ENCODE measurements around the gene RPP14. TPM values are rescaled to one million over a fixed set of nuclear protein-coding genes. Genes with fewer than 3 reads are reported as not detected.
A peak's percentile ranks its signal among the peaks of the same experiment; 100 is the strongest.

The RPP14 gene
- total RNA-seq, 2 experiments from 2014 or later = 16.4 to 16.9 TPM

- no peaks in the 10 kb centered on the region for H3K27me3 Mint-ChIP-seq
- peak overlapping the region; percentile 25 for H3K27ac Mint-ChIP-seq
- CTCF ChIA-PET = interaction anchor here (0.6 to 9.5 kb wide), 5 partner anchors 12 to 1800 kb away, joined by 4 to 72 read pairs (median 5); partner anchors contain the start of genes HTD2 and RPP14
- H3K4me3 Mint-ChIP-seq = no peak overlapping the region
- no peaks in the 10 kb centered on the region for H3K9me3 Mint-ChIP-seq (ENCODE audit: low read depth)
- no peak for DNase-seq
- H3K36me3 Mint-ChIP-seq (ENCODE audit: low read depth) = peaks cover 8% of the 10 kb centered on the region
- H3K4me1 Mint-ChIP-seq = peaks cover 40% of the 10 kb centered on the region
- intact Hi-C loops (cut with DNase I, micrococcal nuclease) = loop anchor here (5.0 kb wide), 3 partner anchors 210 to 730 kb away; partner anchors contain the start of gene CFAP20DC (in 1 of the 2)
- POLR2A ChIA-PET = interaction anchor here (0.7 kb wide), 1 partner anchor 93 kb away, joined by 4 read pairs; no protein-coding TSS in a partner anchor
- no peak for ATAC-seq
Measured at GRCh38 chr3:58322793-58323192, 16.7 kb downstream of the RPP14 start.

DNA sequence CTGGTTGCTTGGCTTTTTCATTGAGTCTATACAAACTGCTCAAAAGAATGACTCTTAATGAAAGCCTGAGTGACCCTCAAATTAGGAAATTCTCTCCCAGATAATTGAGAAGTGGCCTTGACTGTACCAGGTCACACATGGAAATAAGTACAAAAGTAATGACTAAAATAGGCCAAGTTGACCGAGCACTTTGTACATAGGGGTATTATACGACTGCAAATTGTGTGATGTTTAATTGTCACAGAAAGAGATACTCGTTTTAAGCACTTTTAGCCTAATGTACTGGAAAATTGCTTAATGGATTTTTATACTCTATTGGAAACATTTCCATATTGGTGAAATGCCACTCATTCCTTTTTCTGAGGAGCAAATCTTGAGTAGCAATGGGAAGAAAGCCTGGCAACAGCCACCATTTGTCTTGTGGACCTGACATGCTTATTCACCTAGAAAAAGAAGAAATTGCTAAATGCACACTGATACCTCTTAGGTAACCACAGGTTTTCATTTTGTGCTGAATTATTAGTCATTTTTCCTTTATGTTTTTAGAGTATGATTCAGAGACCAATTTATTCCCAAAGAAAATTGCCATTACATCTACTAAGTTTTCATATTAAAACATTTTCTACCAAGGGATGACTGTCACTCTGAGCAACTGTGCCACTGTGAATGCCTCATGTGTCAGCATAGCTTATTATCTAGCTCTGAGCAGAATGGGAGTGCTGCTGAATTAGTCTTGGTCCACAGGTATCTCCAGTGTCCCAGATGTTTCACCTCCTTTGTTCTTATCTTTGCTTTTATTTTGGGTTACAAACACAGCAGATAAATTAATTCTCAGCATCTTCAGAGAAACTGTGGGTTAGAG lies 17.7 kb downstream of the RPP14 start:
- DNase-seq = no peak
- Mint-ChIP-seq H3K9me3 (ENCODE audit: low read depth) (no peaks in the 10 kb centered on the region), H3K4me1 (peaks cover 40% of the 10 kb centered on the region), H3K27ac (peak overlapping the region; percentile 86), H3K36me3 (ENCODE audit: low read depth) (peaks cover 5% of the 10 kb centered on the region), H3K27me3 (no peaks in the 10 kb centered on the region), H3K4me3 (peak overlapping the region; percentile 29)
- peak; percentile 88 for ATAC-seq
- intact Hi-C loops (cut with DNase I, micrococcal nuclease) = loop anchor here (1.0 to 5.0 kb wide), 8 partner anchors 9 to 729 kb away; partner anchors contain the start of genes HTD2 (in 2 of the 2), RPP14 (in 2 of the 2), CFAP20DC (in 1 of the 2) and PDHB (in 1 of the 2)
- CTCF ChIA-PET = interaction anchor here (0.9 to 9.5 kb wide), 10 partner anchors 9 to 167 kb away, joined by 3 to 72 read pairs (median 4); partner anchors contain the start of genes HTD2, PXK and RPP14
- POLR2A ChIA-PET = interaction anchor here (0.6 to 1.3 kb wide), 3 partner anchors 9 to 17 kb away, joined by 3 to 5 read pairs (median 4); partner anchors contain the start of genes HTD2 and RPP14

DNA sequence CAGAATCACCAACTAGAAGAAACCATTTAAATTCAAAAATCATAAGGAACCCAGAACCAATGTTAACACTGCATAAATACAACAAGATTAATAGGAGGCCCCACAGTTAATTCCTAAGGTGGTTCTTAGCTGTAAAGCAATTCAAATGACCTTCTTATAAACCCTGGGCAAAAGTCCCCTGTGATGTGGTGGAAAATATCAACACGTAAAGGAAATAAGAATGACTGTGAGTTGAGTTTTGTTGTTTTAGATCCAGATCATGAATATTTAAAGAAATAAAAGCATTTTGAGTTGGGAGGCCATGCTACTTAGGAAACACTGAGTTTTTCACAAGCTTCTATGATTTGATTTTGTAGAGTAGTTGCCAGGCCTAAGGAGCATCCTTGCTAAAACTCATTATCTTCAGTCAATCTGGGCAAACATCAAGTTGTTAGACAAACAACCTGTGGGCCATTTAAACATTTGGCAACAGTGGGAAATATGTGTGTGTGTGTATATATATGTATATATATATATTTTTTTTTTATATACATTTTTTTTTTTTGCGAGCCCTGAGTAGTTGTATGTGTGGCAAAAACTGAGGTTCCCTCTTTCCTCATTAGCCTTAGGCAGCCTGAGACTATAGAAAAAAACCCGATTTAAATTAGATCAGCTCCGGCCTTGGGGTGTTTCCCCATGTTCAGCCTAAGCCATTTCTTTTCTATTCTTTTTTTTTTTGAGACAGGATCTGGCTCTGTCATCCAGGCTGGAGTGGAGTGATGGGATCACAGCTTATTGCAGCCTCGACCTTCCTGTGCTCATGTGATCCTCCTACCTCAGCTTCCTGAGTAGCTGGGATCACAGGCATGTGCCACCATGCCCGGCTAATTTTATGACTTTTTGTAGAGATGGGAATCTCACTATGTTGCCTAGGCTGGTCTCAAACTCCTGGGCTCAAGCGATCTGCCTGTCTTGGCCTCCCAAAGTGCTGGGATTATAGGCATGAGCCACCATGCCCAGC lies 18.6 kb downstream of the RPP14 start:
- ATAC-seq (peak; percentile 62), DNase-seq (no peak)
- Mint-ChIP-seq H3K27ac (peak overlapping the region; percentile 86), H3K9me3 (ENCODE audit: low read depth) (no peaks in the 10 kb centered on the region), H3K27me3 (no peaks in the 10 kb centered on the region), H3K4me3 (peak overlapping the region; percentile 29), H3K36me3 (ENCODE audit: low read depth) (peaks cover 2% of the 10 kb centered on the region), H3K4me1 (peaks cover 40% of the 10 kb centered on the region)
- ChIA-PET POLR2A (interaction anchor here (0.8 to 1.4 kb wide), 3 partner anchors 10 to 18 kb away, joined by 4 to 5 read pairs (median 4); partner anchors contain the start of genes HTD2 and RPP14), CTCF (interaction anchor here (0.5 to 9.5 kb wide), 14 partner anchors 8 to 335 kb away, joined by 3 to 72 read pairs (median 4); partner anchors contain the start of genes HTD2, PXK and RPP14)
- intact Hi-C loops (cut with DNase I, micrococcal nuclease) = loop anchor here (1.0 to 5.0 kb wide), 8 partner anchors 8 to 728 kb away; partner anchors contain the start of genes HTD2 (in 2 of the 2), RPP14 (in 2 of the 2), CFAP20DC (in 1 of the 2) and PDHB (in 1 of the 2)

GRCh38 chr3:58325525-58325992 lies 19.5 kb downstream of the RPP14 start:
- CTCF ChIA-PET = interaction anchor here (0.6 to 9.5 kb wide), 5 partner anchors 12 to 25 kb away, joined by 3 to 72 read pairs (median 5); partner anchors contain the start of genes HTD2 and RPP14
- peaks cover 40% of the 10 kb centered on the region for H3K4me1 Mint-ChIP-seq
- intact Hi-C loops (cut with DNase I, micrococcal nuclease) = no loop called here
- H3K9me3 Mint-ChIP-seq (ENCODE audit: low read depth) = no peaks in the 10 kb centered on the region
- POLR2A ChIA-PET = interaction anchor here (1.4 kb wide), 1 partner anchor 10 kb away, joined by 4 read pairs; no protein-coding TSS in a partner anchor
- peak overlapping the region; percentile 82 for H3K27ac Mint-ChIP-seq
- DNase-seq (no peak), ATAC-seq (no peak)
- no peak overlapping the region for H3K4me3 Mint-ChIP-seq
- no peaks in the 10 kb centered on the region for H3K27me3 Mint-ChIP-seq
- H3K36me3 Mint-ChIP-seq (ENCODE audit: low read depth) = peaks cover 2% of the 10 kb centered on the region

GRCh38 chr3:58326267-58326900 lies 20.3 kb downstream of the RPP14 start:
- ATAC-seq (no peak), DNase-seq (no peak)
- peaks cover 36% of the 10 kb centered on the region for H3K4me1 Mint-ChIP-seq
- peak overlapping the region; percentile 65 for H3K27ac Mint-ChIP-seq
- intact Hi-C loops (cut with DNase I, micrococcal nuclease) = no loop called here
- H3K4me3 Mint-ChIP-seq = no peak overlapping the region
- ChIA-PET POLR2A (no interaction called here), CTCF (interaction anchor here (0.9 to 9.5 kb wide), 3 partner anchors 19 to 169 kb away, joined by 3 to 72 read pairs (median 3); partner anchors contain the start of genes HTD2 and RPP14)
- no peaks in the 10 kb centered on the region for H3K36me3 Mint-ChIP-seq (ENCODE audit: low read depth)
- H3K9me3 Mint-ChIP-seq (ENCODE audit: low read depth) = no peaks in the 10 kb centered on the region
- no peaks in the 10 kb centered on the region for H3K27me3 Mint-ChIP-seq

- Mint-ChIP-seq H3K27me3 (no peaks in the 10 kb centered on the region), H3K27ac (no peak overlapping the region), H3K36me3 (ENCODE audit: low read depth) (peaks cover 2% of the 10 kb centered on the region), H3K4me1 (peaks cover 29% of the 10 kb centered on the region), H3K9me3 (ENCODE audit: low read depth) (no peaks in the 10 kb centered on the region), H3K4me3 (no peak overlapping the region)
- ChIA-PET POLR2A (no interaction called here), CTCF (interaction anchor here (0.7 to 9.4 kb wide), 3 partner anchors 22 to 146 kb away, joined by 3 to 58 read pairs (median 6); partner anchors contain the start of genes HTD2 and RPP14)
- intact Hi-C loops (cut with DNase I, micrococcal nuclease) = no loop called here
- ATAC-seq (no peak), DNase-seq (no peak)
Measured at GRCh38 chr3:58329150-58329921, 23.3 kb downstream of the RPP14 start.

GRCh38 chr3:58329922-58330413 lies 23.9 kb downstream of the RPP14 start:
- Mint-ChIP-seq H3K36me3 (ENCODE audit: low read depth) (peaks cover 2% of the 10 kb centered on the region), H3K4me1 (peaks cover 28% of the 10 kb centered on the region), H3K27ac (no peak overlapping the region), H3K27me3 (no peaks in the 10 kb centered on the region), H3K9me3 (ENCODE audit: low read depth) (no peaks in the 10 kb centered on the region), H3K4me3 (no peak overlapping the region)
- no peak for ATAC-seq
- no peak for DNase-seq
- POLR2A ChIA-PET = no interaction called here
- CTCF ChIA-PET = interaction anchor here (1.0 to 9.4 kb wide), 3 partner anchors 23 to 161 kb away, joined by 5 to 58 read pairs (median 6); partner anchors contain the start of genes HTD2, KCTD6 and RPP14
- intact Hi-C loops (cut with DNase I, micrococcal nuclease) = loop anchor here in 1 of 2 experiments (5.0 kb wide), 1 partner anchor 162 kb away; the partner anchor contains the start of gene KCTD6

DNA sequence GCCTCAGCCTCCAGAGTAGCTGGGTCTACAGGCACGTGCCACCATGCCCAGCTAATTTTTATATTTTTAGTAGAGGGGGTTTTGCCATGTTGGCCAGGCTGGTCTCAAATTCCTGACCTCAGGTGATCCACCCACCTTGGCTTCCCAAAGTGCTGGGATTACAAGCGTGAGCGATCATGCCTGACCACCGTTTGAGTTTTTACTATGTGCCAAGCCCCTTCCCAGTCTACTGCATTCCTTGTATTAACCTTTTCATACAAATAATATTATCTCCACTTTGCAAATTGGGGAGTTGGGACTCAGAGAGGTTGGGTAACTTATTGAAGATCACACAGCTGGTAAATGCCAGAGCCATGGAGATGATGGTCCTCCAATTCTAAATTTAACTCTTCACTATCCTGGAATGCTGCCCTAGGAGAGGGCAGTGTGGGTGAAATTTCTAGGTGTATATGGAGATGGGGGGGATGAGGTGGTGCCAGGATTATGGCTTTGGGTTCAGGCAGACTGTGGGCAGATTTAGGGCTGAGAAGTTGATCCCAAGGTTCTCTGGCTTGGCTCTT lies 25.6 kb downstream of the RPP14 start:
- CTCF ChIA-PET = interaction anchor here (0.6 to 9.4 kb wide), 4 partner anchors 8 to 146 kb away, joined by 3 to 58 read pairs (median 5); partner anchors contain the start of genes HTD2 and RPP14
- H3K36me3 Mint-ChIP-seq (ENCODE audit: low read depth) = peaks cover 10% of the 10 kb centered on the region
- POLR2A ChIA-PET = no interaction called here
- peak overlapping the region; percentile 78 for H3K27ac Mint-ChIP-seq
- DNase-seq (no peak), ATAC-seq (no peak)
- peak overlapping the region; percentile 100 for H3K4me3 Mint-ChIP-seq
- H3K27me3 Mint-ChIP-seq = no peaks in the 10 kb centered on the region
- H3K9me3 Mint-ChIP-seq (ENCODE audit: low read depth) = no peaks in the 10 kb centered on the region
- intact Hi-C loops (cut with DNase I, micrococcal nuclease) = loop anchor here (1.0 to 5.0 kb wide), 6 partner anchors 7 to 161 kb away; partner anchors contain the start of genes KCTD6 (in 2 of the 2), ABHD6 (in 1 of the 2), HTD2 (in 1 of the 2) and PDHB (in 1 of the 2)
- peaks cover 30% of the 10 kb centered on the region for H3K4me1 Mint-ChIP-seq
